ENCODE data around the gene DHDDS. TPM values are rescaled to one million over a fixed set of nuclear protein-coding genes. Genes with fewer than 3 reads are reported as not detected.

Gene DHDDS
- total and polyA plus RNA-seq, 2 of the 13 experiments (the other 11 are each of a cell fraction or from before 2014, with no cell fraction given), result 18.9 to 28.3 TPM

DNA sequence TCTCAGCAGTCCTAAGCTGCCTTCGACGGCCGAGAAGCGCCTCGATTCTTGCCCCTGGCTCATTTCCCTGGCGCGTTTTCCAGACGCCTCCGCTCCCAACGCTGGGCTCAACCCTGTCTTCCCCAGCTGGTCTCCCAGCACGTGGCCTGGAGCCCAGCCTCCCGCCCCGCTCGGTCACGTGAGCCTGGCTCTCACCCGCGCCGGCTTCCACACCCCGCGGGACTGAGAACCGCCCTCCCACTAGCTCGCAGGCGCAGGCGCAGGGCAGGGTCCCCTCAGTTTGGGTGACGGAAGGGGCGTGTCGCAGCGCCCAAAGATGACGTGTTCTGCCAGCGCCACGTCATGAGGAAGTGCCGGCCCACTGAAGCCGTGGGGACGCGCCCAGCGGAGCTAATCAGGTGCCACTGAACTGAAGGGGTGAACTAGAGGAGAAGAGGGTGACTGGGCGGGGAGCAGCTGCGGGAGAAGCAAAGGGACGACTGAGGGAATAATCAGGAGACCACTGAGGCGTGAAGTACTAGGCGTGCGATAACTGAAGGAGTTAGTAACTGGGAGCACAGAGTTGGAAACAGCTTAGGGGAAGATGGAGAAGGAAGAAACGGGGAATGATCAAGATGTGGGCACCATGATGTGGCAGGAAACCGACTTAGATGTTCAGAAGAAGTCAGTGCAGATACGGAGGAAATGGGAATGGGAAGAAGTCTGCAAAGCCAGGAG is at the start of gene DHDDS (continued):
- TF ChIP-seq, protein P1, sequence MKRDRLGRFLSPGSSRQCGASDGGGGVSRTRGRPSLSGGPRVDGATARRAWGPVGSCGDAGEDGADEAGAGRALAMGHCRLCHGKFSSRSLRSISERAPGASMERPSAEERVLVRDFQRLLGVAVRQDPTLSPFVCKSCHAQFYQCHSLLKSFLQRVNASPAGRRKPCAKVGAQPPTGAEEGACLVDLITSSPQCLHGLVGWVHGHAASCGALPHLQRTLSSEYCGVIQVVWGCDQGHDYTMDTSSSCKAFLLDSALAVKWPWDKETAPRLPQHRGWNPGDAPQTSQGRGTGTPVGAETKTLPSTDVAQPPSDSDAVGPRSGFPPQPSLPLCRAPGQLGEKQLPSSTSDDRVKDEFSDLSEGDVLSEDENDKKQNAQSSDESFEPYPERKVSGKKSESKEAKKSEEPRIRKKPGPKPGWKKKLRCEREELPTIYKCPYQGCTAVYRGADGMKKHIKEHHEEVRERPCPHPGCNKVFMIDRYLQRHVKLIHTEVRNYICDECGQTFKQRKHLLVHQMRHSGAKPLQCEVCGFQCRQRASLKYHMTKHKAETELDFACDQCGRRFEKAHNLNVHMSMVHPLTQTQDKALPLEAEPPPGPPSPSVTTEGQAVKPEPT (CRISPR knock-in tag; IDR thresholded peaks at IDR 0.05; ENCODE audit: low read depth), result no peak
- TF ChIP-seq, protein P2, sequence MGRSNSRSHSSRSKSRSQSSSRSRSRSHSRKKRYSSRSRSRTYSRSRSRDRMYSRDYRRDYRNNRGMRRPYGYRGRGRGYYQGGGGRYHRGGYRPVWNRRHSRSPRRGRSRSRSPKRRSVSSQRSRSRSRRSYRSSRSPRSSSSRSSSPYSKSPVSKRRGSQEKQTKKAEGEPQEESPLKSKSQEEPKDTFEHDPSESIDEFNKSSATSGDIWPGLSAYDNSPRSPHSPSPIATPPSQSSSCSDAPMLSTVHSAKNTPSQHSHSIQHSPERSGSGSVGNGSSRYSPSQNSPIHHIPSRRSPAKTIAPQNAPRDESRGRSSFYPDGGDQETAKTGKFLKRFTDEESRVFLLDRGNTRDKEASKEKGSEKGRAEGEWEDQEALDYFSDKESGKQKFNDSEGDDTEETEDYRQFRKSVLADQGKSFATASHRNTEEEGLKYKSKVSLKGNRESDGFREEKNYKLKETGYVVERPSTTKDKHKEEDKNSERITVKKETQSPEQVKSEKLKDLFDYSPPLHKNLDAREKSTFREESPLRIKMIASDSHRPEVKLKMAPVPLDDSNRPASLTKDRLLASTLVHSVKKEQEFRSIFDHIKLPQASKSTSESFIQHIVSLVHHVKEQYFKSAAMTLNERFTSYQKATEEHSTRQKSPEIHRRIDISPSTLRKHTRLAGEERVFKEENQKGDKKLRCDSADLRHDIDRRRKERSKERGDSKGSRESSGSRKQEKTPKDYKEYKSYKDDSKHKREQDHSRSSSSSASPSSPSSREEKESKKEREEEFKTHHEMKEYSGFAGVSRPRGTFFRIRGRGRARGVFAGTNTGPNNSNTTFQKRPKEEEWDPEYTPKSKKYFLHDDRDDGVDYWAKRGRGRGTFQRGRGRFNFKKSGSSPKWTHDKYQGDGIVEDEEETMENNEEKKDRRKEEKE (IDR thresholded peaks at IDR 0.05), result no peak
- TF ChIP-seq ZNF678 (CRISPR knock-in tag; IDR thresholded peaks at IDR 0.05) (no peak), MAF1 (CRISPR knock-in tag; IDR thresholded peaks at IDR 0.05; ENCODE audit: borderline replicate concordance) (0 out of 2 replicates have a peak, but pooled peaks have one; percentile 58), STAG1 (CRISPR knock-in tag; IDR thresholded peaks at IDR 0.05) (no peak), PHF21A (CRISPR knock-in tag; IDR thresholded peaks at IDR 0.05) (peak; percentile 70), SALL1 (CRISPR knock-in tag; IDR thresholded peaks at IDR 0.05) (peak; percentile 98), TBP (CRISPR knock-in tag; IDR thresholded peaks at IDR 0.05) (no peak), HOXA5 (CRISPR knock-in tag; IDR thresholded peaks at IDR 0.05) (no peak; the same call in 1 of the 2 replicates), NR2F6 (IDR thresholded peaks at IDR 0.05) (no peak), NR2F6 (CRISPR knock-in tag; IDR thresholded peaks at IDR 0.05) (peak; percentile 39), NR2F2 (IDR thresholded peaks at IDR 0.05; ENCODE audit: borderline replicate concordance, low read depth) (no peak; the same call in 1 of the 2 replicates), PAX8 (CRISPR knock-in tag; IDR thresholded peaks at IDR 0.05; ENCODE audit: borderline replicate concordance) (peak; percentile 82; the same call in 1 of the 2 replicates), SRSF9 (IDR thresholded peaks at IDR 0.05; ENCODE audit: borderline replicate concordance, insufficient read depth, low read depth, low read length, poor library complexity, severe bottlenecking) (no peak)
- TF ChIP-seq, protein P3, sequence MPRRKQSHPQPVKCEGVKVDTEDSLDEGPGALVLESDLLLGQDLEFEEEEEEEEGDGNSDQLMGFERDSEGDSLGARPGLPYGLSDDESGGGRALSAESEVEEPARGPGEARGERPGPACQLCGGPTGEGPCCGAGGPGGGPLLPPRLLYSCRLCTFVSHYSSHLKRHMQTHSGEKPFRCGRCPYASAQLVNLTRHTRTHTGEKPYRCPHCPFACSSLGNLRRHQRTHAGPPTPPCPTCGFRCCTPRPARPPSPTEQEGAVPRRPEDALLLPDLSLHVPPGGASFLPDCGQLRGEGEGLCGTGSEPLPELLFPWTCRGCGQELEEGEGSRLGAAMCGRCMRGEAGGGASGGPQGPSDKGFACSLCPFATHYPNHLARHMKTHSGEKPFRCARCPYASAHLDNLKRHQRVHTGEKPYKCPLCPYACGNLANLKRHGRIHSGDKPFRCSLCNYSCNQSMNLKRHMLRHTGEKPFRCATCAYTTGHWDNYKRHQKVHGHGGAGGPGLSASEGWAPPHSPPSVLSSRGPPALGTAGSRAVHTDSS (CRISPR knock-in tag; conservative IDR thresholded peaks at IDR 0.05), result no peak
- TF ChIP-seq, protein P4, sequence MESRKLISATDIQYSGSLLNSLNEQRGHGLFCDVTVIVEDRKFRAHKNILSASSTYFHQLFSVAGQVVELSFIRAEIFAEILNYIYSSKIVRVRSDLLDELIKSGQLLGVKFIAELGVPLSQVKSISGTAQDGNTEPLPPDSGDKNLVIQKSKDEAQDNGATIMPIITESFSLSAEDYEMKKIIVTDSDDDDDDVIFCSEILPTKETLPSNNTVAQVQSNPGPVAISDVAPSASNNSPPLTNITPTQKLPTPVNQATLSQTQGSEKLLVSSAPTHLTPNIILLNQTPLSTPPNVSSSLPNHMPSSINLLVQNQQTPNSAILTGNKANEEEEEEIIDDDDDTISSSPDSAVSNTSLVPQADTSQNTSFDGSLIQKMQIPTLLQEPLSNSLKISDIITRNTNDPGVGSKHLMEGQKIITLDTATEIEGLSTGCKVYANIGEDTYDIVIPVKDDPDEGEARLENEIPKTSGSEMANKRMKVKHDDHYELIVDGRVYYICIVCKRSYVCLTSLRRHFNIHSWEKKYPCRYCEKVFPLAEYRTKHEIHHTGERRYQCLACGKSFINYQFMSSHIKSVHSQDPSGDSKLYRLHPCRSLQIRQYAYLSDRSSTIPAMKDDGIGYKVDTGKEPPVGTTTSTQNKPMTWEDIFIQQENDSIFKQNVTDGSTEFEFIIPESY (CRISPR knock-in tag; IDR thresholded peaks at IDR 0.05), result peak; percentile 85
- TF ChIP-seq, protein P5, sequence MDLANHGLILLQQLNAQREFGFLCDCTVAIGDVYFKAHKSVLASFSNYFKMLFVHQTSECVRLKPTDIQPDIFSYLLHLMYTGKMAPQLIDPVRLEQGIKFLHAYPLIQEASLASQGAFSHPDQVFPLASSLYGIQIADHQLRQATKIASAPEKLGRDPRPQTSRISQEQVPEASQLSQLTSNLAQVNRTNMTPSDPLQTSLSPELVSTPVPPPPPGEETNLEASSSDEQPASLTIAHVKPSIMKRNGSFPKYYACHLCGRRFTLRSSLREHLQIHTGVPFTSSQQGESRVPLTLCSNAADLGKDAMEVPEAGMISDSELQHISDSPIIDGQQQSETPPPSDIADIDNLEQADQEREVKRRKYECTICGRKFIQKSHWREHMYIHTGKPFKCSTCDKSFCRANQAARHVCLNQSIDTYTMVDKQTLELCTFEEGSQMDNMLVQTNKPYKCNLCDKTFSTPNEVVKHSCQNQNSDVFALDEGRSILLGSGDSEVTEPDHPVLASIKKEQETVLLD (CRISPR knock-in tag; IDR thresholded peaks at IDR 0.05; ENCODE audit: low read depth), result peak; percentile 89
- TF ChIP-seq, protein P6, sequence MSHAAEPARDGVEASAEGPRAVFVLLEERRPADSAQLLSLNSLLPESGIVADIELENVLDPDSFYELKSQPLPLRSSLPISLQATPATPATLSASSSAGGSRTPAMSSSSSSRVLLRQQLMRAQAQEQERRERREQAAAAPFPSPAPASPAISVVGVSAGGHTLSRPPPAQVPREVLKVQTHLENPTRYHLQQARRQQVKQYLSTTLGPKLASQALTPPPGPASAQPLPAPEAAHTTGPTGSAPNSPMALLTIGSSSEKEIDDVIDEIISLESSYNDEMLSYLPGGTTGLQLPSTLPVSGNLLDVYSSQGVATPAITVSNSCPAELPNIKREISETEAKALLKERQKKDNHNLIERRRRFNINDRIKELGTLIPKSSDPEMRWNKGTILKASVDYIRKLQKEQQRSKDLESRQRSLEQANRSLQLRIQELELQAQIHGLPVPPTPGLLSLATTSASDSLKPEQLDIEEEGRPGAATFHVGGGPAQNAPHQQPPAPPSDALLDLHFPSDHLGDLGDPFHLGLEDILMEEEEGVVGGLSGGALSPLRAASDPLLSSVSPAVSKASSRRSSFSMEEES (CRISPR knock-in tag; IDR thresholded peaks at IDR 0.05), result peak; percentile 96
